OCI-M2 (cell line): ENCODE data around the gene MYO7B.

ENCODE experiments used
- DNase-seq: peaks from one replicate; lab custom pipeline; 2025; ENCODE audit not compliant: unreplicated experiment; lab: John Stamatoyannopoulos, UW

Gene MYO7B

GRCh38 chr2:127586136-127586535, 50.7 kb downstream of the MYO7B start:
- DNase-seq = no peak

GRCh38 chr2:127586746-127587295, 51.3 kb downstream of the MYO7B start:
- DNase-seq = no peak

- no peak for DNase-seq
Observed at GRCh38 chr2:127588241-127588640, 52.8 kb downstream of the MYO7B start.

- no peak for DNase-seq
Observed at GRCh38 chr2:127589358-127589757, 53.9 kb downstream of the MYO7B start.

- DNase-seq = no peak
Observed at GRCh38 chr2:127589841-127590240, 54.4 kb downstream of the MYO7B start.

GRCh38 chr2:127590386-127591190, 55.1 kb downstream of the MYO7B start:
- DNase-seq = no peak

GRCh38 chr2:127591221-127591923, 55.9 kb downstream of the MYO7B start:
- no peak for DNase-seq

GRCh38 chr2:127592761-127593227, 57.3 kb downstream of the MYO7B start:
- no peak for DNase-seq

GRCh38 chr2:127593228-127594115, 58.0 kb downstream of the MYO7B start:
- DNase-seq = no peak

- DNase-seq = no peak
Observed at GRCh38 chr2:127594116-127594591, 58.7 kb downstream of the MYO7B start.

- DNase-seq = no peak
Observed at GRCh38 chr2:127596311-127597045, 61.0 kb downstream of the MYO7B start.

GRCh38 chr2:127597046-127597983, 61.8 kb downstream of the MYO7B start:
- DNase-seq = no peak

GRCh38 chr2:127597984-127598380, 62.5 kb downstream of the MYO7B start:
- no peak for DNase-seq

GRCh38 chr2:127598711-127599110, 63.2 kb downstream of the MYO7B start:
- no peak for DNase-seq

GRCh38 chr2:127599211-127599610, 63.7 kb downstream of the MYO7B start:
- no peak for DNase-seq

GRCh38 chr2:127604986-127605385, 69.5 kb downstream of the MYO7B start:
- DNase-seq = no peak

- DNase-seq = no peak
Observed at GRCh38 chr2:127605691-127606263, 70.3 kb downstream of the MYO7B start.

GRCh38 chr2:127606625-127607398, 71.3 kb downstream of the MYO7B start:
- no peak for DNase-seq
